Measurements from ENCODE around the gene DAW1. TPM values are rescaled to one million over a fixed set of nuclear protein-coding genes. Genes with fewer than 3 reads are reported as not detected.

The DAW1 gene
- total RNA-seq, 2 experiments from 2014 or later, result not detected

- no peaks in the 10 kb centered on the region for H3K27me3 Mint-ChIP-seq
- ChIA-PET POLR2A (no interaction called here), CTCF (no interaction called here)
- DNase-seq, result no peak
- peak overlapping the region; percentile 6 for H3K4me3 Mint-ChIP-seq
- H3K9me3 Mint-ChIP-seq, result no peaks in the 10 kb centered on the region
- H3K27ac Mint-ChIP-seq, result peak overlapping the region; percentile 68
- no peaks in the 10 kb centered on the region for H3K4me1 Mint-ChIP-seq
- H3K36me3 Mint-ChIP-seq (ENCODE audit: low read depth), result no peaks in the 10 kb centered on the region
These were observed 23.3 kb upstream of the DAW1 start for GRCh38 chr2:227848146-227848545.

DNA sequence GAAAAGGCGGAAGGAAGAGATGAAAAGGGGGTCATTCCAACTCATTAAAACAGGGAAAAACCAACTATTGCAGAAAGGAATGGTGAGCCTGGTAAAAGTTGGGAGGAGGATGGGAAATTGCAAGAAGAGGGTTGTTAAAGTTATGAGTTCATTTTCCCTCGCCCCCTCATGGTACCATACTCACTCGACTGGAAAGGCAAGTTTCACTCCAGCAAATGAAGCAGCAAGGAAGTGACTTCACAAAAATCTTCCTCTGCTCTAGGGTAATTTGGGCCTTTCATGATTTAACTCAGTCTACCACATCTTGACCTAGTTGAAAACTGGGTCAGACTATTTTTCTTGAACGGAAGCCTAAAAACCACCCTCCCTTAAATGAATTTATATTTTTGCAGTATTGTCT is 22.8 kb upstream of the DAW1 start:
- POLR2A ChIA-PET, result no interaction called here
- H3K36me3 Mint-ChIP-seq (ENCODE audit: low read depth), result no peaks in the 10 kb centered on the region
- no peak for DNase-seq
- peak overlapping the region; percentile 68 for H3K27ac Mint-ChIP-seq
- H3K27me3 Mint-ChIP-seq, result no peaks in the 10 kb centered on the region
- CTCF ChIA-PET, result no interaction called here
- H3K4me1 Mint-ChIP-seq, result no peaks in the 10 kb centered on the region
- H3K9me3 Mint-ChIP-seq, result no peaks in the 10 kb centered on the region
- H3K4me3 Mint-ChIP-seq, result peak overlapping the region; percentile 6

DNA sequence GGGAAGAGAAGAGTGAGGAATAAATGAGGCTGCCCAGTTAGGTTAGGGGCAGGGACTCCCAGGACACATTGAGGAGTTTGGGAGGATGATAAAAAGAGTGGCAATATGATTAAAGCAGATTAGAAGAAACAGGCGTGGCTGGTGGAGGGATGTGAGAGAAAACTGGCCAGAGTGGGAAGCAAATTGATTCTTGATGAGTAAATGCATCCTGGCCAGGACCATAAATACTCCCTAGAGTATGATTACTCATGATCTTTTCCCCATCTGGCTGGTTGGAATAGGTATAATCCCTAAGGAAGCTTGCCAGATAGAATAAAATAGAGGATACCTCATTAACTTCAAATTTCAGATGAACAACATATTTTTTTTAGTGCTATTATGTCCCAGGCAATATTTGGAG is 21.5 kb upstream of the DAW1 start:
- no peak for DNase-seq
- H3K36me3 Mint-ChIP-seq (ENCODE audit: low read depth), result no peaks in the 10 kb centered on the region
- no peaks in the 10 kb centered on the region for H3K4me1 Mint-ChIP-seq
- POLR2A ChIA-PET, result no interaction called here
- H3K27me3 Mint-ChIP-seq, result no peaks in the 10 kb centered on the region
- CTCF ChIA-PET, result no interaction called here
- no peaks in the 10 kb centered on the region for H3K9me3 Mint-ChIP-seq
- no peak overlapping the region for H3K27ac Mint-ChIP-seq
- no peak overlapping the region for H3K4me3 Mint-ChIP-seq

- H3K36me3 Mint-ChIP-seq (ENCODE audit: low read depth), result no peaks in the 10 kb centered on the region
- no peak for DNase-seq
- ChIA-PET CTCF (no interaction called here), POLR2A (no interaction called here)
- H3K4me1 Mint-ChIP-seq, result no peaks in the 10 kb centered on the region
- no peaks in the 10 kb centered on the region for H3K9me3 Mint-ChIP-seq
- no peak overlapping the region for H3K27ac Mint-ChIP-seq
- H3K27me3 Mint-ChIP-seq, result no peaks in the 10 kb centered on the region
- no peak overlapping the region for H3K4me3 Mint-ChIP-seq
These were observed 18.2 kb upstream of the DAW1 start for GRCh38 chr2:227853204-227853629.

DNA sequence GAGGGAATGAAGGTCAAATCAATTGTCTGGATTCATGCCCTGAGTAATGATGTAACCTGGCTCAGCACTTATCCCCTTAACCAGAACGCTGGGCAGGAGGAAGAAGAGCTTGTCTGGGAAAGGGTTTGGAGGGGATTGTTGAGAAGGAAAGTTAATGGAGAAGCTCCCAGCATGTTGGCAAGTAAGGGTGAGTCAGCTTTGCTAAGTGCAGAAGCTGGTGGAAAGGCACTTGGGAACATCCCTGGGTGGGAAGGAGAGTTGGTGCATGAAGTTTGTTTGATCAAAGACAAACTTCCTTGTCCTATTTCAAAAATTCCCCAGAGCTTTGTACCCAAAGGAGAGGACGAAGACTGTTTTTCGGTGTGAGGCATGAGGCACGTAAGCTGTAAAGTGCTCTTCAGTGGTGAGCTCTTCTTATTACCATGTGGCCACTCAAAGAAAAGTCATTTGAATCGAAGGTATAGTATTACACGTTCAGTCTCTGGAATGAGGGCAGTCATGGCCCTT is 17.6 kb upstream of the DAW1 start:
- Mint-ChIP-seq H3K27ac (no peak overlapping the region), H3K36me3 (ENCODE audit: low read depth) (no peaks in the 10 kb centered on the region), H3K4me3 (no peak overlapping the region), H3K27me3 (no peaks in the 10 kb centered on the region), H3K4me1 (no peaks in the 10 kb centered on the region), H3K9me3 (no peaks in the 10 kb centered on the region)
- DNase-seq, result no peak
- CTCF ChIA-PET, result no interaction called here
- POLR2A ChIA-PET, result interaction anchor here (0.6 kb wide), 1 partner anchor 29 kb away, joined by 3 read pairs; no protein-coding TSS in a partner anchor

DNA sequence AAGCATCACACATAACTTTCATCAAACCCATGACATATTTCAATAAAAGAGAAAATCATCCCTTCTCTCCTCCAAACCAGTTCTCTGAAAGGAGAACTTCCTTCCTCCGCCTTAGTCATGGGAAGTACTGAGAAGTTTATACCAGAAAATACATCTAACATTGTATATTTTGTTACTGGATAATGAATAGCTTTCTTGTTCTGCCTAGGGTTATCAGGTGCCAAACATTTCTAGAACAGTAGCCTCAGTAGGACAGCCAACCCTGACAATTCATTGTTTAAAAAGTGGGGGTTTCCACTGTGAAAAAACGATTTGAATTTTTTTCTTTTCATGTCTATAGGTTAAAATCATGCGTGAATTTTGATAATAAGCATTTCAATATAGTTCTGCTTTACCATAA is 16.0 kb upstream of the DAW1 start:
- CTCF ChIA-PET, result no interaction called here
- Mint-ChIP-seq H3K9me3 (no peaks in the 10 kb centered on the region), H3K27ac (no peak overlapping the region), H3K4me1 (no peaks in the 10 kb centered on the region), H3K4me3 (no peak overlapping the region), H3K27me3 (no peaks in the 10 kb centered on the region), H3K36me3 (ENCODE audit: low read depth) (no peaks in the 10 kb centered on the region)
- POLR2A ChIA-PET, result no interaction called here
- no peak for DNase-seq

- no peaks in the 10 kb centered on the region for H3K4me1 Mint-ChIP-seq
- DNase-seq, result no peak
- no peak overlapping the region for H3K4me3 Mint-ChIP-seq
- H3K9me3 Mint-ChIP-seq, result no peaks in the 10 kb centered on the region
- H3K27me3 Mint-ChIP-seq, result no peaks in the 10 kb centered on the region
- H3K27ac Mint-ChIP-seq, result no peak overlapping the region
- H3K36me3 Mint-ChIP-seq (ENCODE audit: low read depth), result no peaks in the 10 kb centered on the region
- ChIA-PET POLR2A (no interaction called here), CTCF (no interaction called here)
These were observed 14.7 kb upstream of the DAW1 start for GRCh38 chr2:227856697-227857096.

DNA sequence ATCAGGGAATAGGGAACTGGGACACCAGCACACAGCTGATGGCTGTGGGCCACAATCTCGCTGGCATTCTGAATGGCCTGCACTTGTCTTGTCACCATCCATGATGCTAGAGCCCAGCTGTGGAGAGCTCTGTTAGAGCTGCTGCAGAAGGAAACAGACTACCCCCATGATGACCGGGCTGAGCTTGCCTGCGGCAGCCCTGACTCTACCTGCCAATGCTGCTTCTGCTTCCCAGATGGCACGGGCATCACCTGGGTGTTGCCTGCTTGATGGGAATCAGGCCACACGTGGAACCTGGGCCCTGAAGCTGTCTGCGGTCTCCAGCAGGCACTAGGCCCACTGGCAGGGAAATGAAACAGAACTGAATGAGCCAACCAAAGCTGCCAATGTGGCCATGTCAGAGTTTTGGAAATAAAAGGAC is 11.2 kb upstream of the DAW1 start:
- Mint-ChIP-seq H3K4me1 (no peaks in the 10 kb centered on the region), H3K27ac (no peak overlapping the region), H3K27me3 (peaks cover 3% of the 10 kb centered on the region), H3K36me3 (ENCODE audit: low read depth) (no peaks in the 10 kb centered on the region), H3K4me3 (no peak overlapping the region), H3K9me3 (no peaks in the 10 kb centered on the region)
- DNase-seq, result no peak
- ChIA-PET CTCF (interaction anchor here (1.3 kb wide), 1 partner anchor 27 kb away, joined by 4 read pairs; no protein-coding TSS in a partner anchor), POLR2A (no interaction called here)

GRCh38 chr2:227861011-227861410 is 10.4 kb upstream of the DAW1 start:
- Mint-ChIP-seq H3K4me3 (no peak overlapping the region), H3K27ac (no peak overlapping the region), H3K36me3 (ENCODE audit: low read depth) (no peaks in the 10 kb centered on the region), H3K4me1 (no peaks in the 10 kb centered on the region), H3K9me3 (no peaks in the 10 kb centered on the region), H3K27me3 (peaks cover 3% of the 10 kb centered on the region)
- ChIA-PET POLR2A (no interaction called here), CTCF (interaction anchor here (1.3 to 2.1 kb wide), 2 partner anchors 28 to 95 kb away, joined by 4 read pairs; no protein-coding TSS in a partner anchor)
- DNase-seq, result no peak

- Mint-ChIP-seq H3K36me3 (ENCODE audit: low read depth) (no peaks in the 10 kb centered on the region), H3K9me3 (no peaks in the 10 kb centered on the region), H3K4me1 (no peaks in the 10 kb centered on the region), H3K27me3 (peaks cover 3% of the 10 kb centered on the region), H3K27ac (no peak overlapping the region), H3K4me3 (no peak overlapping the region)
- DNase-seq, result peak; percentile 31
- CTCF ChIA-PET, result interaction anchor here (0.6 to 2.1 kb wide), 9 partner anchors 9 to 455 kb away, joined by 3 to 6 read pairs (median 4); partner anchors contain the start of gene DAW1
- POLR2A ChIA-PET, result no interaction called here
These were observed 9.1 kb upstream of the DAW1 start for GRCh38 chr2:227862227-227862740.

GRCh38 chr2:227862741-227863588 is 8.5 kb upstream of the DAW1 start:
- H3K36me3 Mint-ChIP-seq (ENCODE audit: low read depth), result no peaks in the 10 kb centered on the region
- ChIA-PET CTCF (interaction anchor here (0.8 to 2.1 kb wide), 9 partner anchors 8 to 97 kb away, joined by 3 to 6 read pairs (median 3); partner anchors contain the start of gene DAW1), POLR2A (no interaction called here)
- H3K4me3 Mint-ChIP-seq, result no peak overlapping the region
- no peak for DNase-seq
- H3K27ac Mint-ChIP-seq, result no peak overlapping the region
- no peaks in the 10 kb centered on the region for H3K4me1 Mint-ChIP-seq
- H3K9me3 Mint-ChIP-seq, result no peaks in the 10 kb centered on the region
- H3K27me3 Mint-ChIP-seq, result peaks cover 3% of the 10 kb centered on the region

DNA sequence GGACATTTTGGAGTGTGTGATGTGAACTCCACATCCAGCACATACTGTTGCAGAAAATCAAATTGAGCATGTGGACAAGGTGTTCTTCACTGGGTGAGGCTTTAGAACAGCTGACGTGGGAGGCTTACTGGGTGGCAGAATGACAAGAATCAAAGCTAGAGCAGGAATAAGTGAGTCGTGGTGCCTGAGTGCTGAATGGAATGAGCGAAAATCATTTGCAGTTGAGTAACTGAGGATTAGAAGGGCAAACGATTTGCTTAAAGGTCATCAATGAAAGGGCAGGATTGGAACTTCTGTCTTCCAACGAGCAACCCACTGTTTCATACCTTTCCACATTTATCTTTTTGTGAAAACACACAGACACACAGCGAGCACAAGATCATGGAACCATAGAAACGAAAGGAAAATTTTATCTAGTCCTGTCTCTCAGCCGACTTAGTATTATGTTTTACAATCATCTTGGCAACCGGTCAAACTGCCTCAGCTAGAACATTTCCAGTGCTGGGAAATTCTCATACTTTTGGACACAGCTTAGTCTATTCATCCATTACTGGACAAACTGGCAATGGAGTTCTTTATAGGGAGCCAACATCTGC is 7.2 kb upstream of the DAW1 start:
- CTCF ChIA-PET, result interaction anchor here (1.7 kb wide), 1 partner anchor 34 kb away, joined by 3 read pairs; no protein-coding TSS in a partner anchor
- Mint-ChIP-seq H3K4me3 (no peak overlapping the region), H3K27me3 (peaks cover 3% of the 10 kb centered on the region), H3K27ac (no peak overlapping the region), H3K4me1 (no peaks in the 10 kb centered on the region), H3K9me3 (no peaks in the 10 kb centered on the region), H3K36me3 (ENCODE audit: low read depth) (no peaks in the 10 kb centered on the region)
- POLR2A ChIA-PET, result no interaction called here
- no peak for DNase-seq

GRCh38 chr2:227865291-227865690 is 6.1 kb upstream of the DAW1 start:
- Mint-ChIP-seq H3K27ac (no peak overlapping the region), H3K27me3 (peaks cover 8% of the 10 kb centered on the region), H3K4me3 (no peak overlapping the region), H3K36me3 (ENCODE audit: low read depth) (no peaks in the 10 kb centered on the region), H3K9me3 (no peaks in the 10 kb centered on the region), H3K4me1 (no peaks in the 10 kb centered on the region)
- no peak for DNase-seq
- POLR2A ChIA-PET, result no interaction called here
- CTCF ChIA-PET, result no interaction called here

Measured in activated CD4-positive, alpha-beta T cell treated with anti-CD3 and anti-CD28 coated beads, Interleukin-2, amount 10 ng/mL, durations not matched to agents 7 days and 5 days (primary cell).